ENCODE data around the gene IFT25. TPM values are rescaled to one million over a fixed set of nuclear protein-coding genes. Genes with fewer than 3 reads are reported as not detected.
A peak's percentile ranks its signal among the peaks of the same experiment; 100 is the strongest.

IFT25 gene
- polyA plus RNA-seq, 1 donor = 36.0 TPM

DNA sequence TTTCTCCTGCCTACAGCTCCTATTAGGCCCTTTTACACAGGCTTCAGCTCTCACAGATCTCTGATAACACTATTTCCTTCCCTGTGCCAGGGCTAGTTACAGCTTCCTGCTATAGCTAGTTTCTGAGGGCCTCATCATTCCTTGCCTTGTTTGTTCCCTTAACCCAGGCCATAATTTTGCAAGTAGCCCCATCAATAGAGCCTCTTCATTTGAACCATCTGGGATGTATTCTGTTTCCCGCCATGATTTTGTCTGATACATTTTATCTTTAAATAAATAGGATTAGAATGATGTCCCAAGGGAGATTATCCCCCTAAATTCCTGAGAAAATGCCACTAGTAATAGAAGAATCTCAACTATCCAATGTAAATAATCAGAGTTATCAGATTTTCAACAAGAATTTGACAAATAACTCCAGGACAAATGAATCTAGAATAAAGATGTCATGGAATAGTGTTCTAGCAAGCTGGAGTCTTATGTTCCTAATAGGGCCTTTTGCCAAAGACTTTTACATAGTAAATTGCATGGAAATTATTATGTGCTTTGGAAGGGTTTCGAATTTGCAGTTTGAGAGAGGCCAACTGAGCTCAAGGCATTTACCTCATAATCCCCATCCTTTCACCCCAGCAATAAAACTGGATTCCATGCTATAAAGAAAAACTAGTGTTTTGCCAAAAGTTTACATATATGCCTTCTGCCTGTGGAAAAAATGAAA, 16.1 kb downstream of the IFT25 start:
- WGBS (ENCODE audit: insufficient coverage, low lambda C conversion rate) = no CpG with 5 or more reads among the region's 2 CpGs

DNA sequence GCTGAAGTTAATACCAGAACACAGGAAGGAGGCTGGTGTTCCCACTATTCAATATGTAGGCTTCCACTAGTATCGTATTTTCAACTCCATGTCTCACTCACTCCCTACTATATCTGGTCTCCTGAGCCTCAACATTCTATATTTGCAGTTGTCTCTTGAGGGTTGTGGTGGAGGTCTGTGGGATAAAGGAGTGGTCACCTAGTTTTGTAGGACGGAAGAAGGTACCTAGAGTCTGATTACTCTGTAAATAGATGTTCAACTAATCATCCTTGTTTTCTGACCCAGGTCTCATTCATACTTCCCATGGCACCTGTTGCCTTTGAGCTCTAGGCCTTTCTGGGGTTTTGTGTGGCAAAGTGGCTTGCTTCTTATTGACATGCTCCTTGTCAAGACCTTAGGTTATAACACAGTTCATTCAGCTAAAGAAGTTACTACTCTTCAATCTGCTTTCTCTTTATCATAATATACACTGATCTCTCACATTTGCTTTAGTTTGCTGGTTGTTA, 18.1 kb downstream of the IFT25 start:
- no CpG with 5 or more reads among the region's 2 CpGs for WGBS (ENCODE audit: insufficient coverage, low lambda C conversion rate)
- H3K4me3 ChIP-seq (ENCODE audit: low read length) = no peak overlapping the region
- no peak overlapping the region for H3K27ac ChIP-seq (ENCODE audit: low read length)
- no peak for DNase-seq
- no peaks in the 10 kb centered on the region for H3K4me1 ChIP-seq (ENCODE audit: control insufficient read depth, insufficient read depth, low read length)
- peaks cover 6% of the 10 kb centered on the region for H3K9me3 ChIP-seq (ENCODE audit: control insufficient read depth, low read depth, low read length)
- no peaks in the 10 kb centered on the region for H3K27me3 ChIP-seq (ENCODE audit: control insufficient read depth, insufficient read depth, low read length)
- H3K36me3 ChIP-seq (ENCODE audit: control insufficient read depth, insufficient read depth, low read length) = peaks cover 23% of the 10 kb centered on the region

More for the DNA sequence above, 16.1 kb downstream of the IFT25 start:
- DNase-seq = no peak
- H3K9me3 ChIP-seq (ENCODE audit: control insufficient read depth, low read depth, low read length) = peaks cover 22% of the 10 kb centered on the region
- peaks cover 19% of the 10 kb centered on the region for H3K36me3 ChIP-seq (ENCODE audit: control insufficient read depth, insufficient read depth, low read length)
- H3K4me1 ChIP-seq (ENCODE audit: control insufficient read depth, insufficient read depth, low read length) = no peaks in the 10 kb centered on the region
- no peak overlapping the region for H3K4me3 ChIP-seq (ENCODE audit: low read length)
- no peaks in the 10 kb centered on the region for H3K27me3 ChIP-seq (ENCODE audit: control insufficient read depth, insufficient read depth, low read length)
- H3K27ac ChIP-seq (ENCODE audit: low read length) = no peak overlapping the region

DNA sequence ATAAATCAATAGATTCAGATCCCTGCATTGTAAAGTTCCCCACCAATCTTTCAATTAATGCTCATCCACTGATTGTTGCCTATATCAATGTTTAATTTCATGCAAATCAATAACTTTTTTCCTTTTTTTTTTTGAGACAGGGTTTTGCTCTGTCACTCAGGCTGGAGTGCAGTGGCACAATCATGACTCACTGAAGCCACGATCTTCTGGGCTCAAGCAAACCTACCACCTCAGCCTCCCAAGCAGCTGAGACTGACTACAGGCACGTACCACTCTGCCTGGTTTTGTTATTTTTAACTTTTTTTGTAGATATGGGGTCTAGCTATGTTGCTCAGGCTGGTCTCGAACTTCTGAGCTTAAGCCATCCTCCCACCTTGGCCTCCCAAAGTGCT, 25.8 kb downstream of the IFT25 start:
- no peaks in the 10 kb centered on the region for H3K4me1 ChIP-seq (ENCODE audit: control insufficient read depth, insufficient read depth, low read length)
- H3K27ac ChIP-seq (ENCODE audit: low read length) = no peak overlapping the region
- WGBS (ENCODE audit: insufficient coverage, low lambda C conversion rate) = 100% methylated on average over 1 of the region's 3 CpGs

DNA sequence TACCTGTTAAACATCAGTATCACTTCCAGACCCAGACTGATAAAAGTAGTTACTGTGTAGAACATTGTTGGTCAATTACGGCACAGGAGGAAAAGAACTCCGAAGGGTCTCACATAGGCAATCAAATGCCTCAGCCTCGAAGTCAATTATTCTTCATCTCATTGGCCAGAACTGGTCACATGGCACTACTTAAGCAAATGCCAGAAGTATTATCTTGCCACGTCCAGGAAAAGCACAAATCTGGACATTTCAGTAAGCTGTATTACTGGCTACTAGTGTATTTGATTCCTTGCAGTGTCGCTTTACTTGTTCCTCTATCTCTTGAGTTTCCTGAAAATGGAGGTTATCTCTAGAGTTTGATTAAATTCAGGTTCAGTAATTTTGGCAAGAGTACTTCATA, 27.2 kb downstream of the IFT25 start:
- Histone ChIP-seq H3K9me3 (ENCODE audit: control insufficient read depth, low read depth, low read length) (peaks cover 2% of the 10 kb centered on the region), H3K36me3 (ENCODE audit: control insufficient read depth, insufficient read depth, low read length) (peaks cover 12% of the 10 kb centered on the region), H3K4me3 (ENCODE audit: low read length) (no peak overlapping the region), H3K27me3 (ENCODE audit: control insufficient read depth, insufficient read depth, low read length) (no peaks in the 10 kb centered on the region), H3K27ac (ENCODE audit: low read length) (no peak overlapping the region), H3K4me1 (ENCODE audit: control insufficient read depth, insufficient read depth, low read length) (no peaks in the 10 kb centered on the region)
- WGBS (ENCODE audit: insufficient coverage, low lambda C conversion rate) = no CpG with 5 or more reads among the region's 5 CpGs
- no peak for DNase-seq

More for the DNA sequence above, 25.8 kb downstream of the IFT25 start:
- Histone ChIP-seq H3K36me3 (ENCODE audit: control insufficient read depth, insufficient read depth, low read length) (peaks cover 12% of the 10 kb centered on the region), H3K27me3 (ENCODE audit: control insufficient read depth, insufficient read depth, low read length) (no peaks in the 10 kb centered on the region), H3K4me3 (ENCODE audit: low read length) (no peak overlapping the region), H3K9me3 (ENCODE audit: control insufficient read depth, low read depth, low read length) (peaks cover 2% of the 10 kb centered on the region)
- DNase-seq = no peak

DNA sequence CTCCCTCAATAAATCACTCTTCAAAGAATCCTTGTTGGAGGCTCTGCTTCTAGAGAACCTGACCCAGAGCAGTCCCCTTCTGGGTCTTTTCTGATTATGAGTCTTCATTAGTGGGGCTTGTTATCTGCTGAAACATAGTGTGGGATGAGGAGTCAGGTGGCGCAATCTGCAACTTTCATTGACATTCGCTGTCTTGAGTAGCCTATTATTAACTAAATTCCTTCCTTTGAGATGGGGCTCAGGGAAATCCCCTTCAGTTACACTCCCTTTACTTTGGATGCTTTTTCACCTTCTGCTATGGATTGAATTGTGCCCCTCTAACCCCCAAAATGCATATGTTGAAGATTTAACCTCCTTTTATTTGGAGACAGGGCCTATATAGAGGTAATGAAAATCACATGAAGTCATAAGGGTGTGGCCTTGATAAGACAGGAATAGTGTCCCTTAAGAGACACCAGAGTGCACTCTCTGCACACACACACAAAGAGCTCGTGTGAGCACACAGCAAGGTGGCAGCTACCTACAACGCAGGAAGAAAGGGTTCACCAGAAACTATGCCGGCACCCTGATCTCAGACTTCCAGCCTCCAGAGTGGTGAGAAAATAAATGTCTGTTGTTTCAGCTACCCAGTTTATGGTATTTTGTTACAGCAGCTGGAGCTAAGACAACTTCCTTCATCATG, 32.0 kb downstream of the IFT25 start:
- Histone ChIP-seq H3K36me3 (ENCODE audit: control insufficient read depth, insufficient read depth, low read length) (no peaks in the 10 kb centered on the region), H3K27ac (ENCODE audit: low read length) (no peak overlapping the region), H3K27me3 (ENCODE audit: control insufficient read depth, insufficient read depth, low read length) (no peaks in the 10 kb centered on the region), H3K4me3 (ENCODE audit: low read length) (no peak overlapping the region), H3K4me1 (ENCODE audit: control insufficient read depth, insufficient read depth, low read length) (peaks cover 14% of the 10 kb centered on the region), H3K9me3 (ENCODE audit: control insufficient read depth, low read depth, low read length) (no peaks in the 10 kb centered on the region)
- DNase-seq = peak in 1 of 2 donors; percentile 61
- no CpG with 5 or more reads among the region's 5 CpGs for WGBS (ENCODE audit: insufficient coverage, low lambda C conversion rate)

DNA sequence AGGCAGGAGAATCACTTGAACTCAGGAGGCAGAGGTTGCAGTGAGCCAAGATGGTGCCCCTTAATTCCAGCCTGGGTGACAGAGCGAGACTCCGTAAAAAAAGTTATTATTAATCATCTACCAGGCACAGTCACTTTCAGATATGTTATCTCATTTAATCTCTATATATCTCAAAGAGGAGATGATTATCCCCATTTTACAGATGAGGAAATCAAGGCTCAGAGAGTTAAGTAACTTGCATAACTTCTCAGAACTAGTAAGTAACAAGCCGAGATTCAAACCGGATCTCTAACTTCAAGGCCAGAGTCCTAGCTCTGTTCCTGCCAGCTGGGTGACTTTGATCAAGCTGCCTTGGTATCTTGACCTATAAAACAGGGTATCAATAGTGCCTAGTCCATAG, 34.1 kb downstream of the IFT25 start:
- Histone ChIP-seq H3K9me3 (ENCODE audit: control insufficient read depth, low read depth, low read length) (no peaks in the 10 kb centered on the region), H3K27me3 (ENCODE audit: control insufficient read depth, insufficient read depth, low read length) (no peaks in the 10 kb centered on the region), H3K4me3 (ENCODE audit: low read length) (no peak overlapping the region), H3K27ac (ENCODE audit: low read length) (no peak overlapping the region), H3K4me1 (ENCODE audit: control insufficient read depth, insufficient read depth, low read length) (peaks cover 14% of the 10 kb centered on the region), H3K36me3 (ENCODE audit: control insufficient read depth, insufficient read depth, low read length) (no peaks in the 10 kb centered on the region)
- no CpG with 5 or more reads among the region's 4 CpGs for WGBS (ENCODE audit: insufficient coverage, low lambda C conversion rate)
- no peak for DNase-seq

DNA sequence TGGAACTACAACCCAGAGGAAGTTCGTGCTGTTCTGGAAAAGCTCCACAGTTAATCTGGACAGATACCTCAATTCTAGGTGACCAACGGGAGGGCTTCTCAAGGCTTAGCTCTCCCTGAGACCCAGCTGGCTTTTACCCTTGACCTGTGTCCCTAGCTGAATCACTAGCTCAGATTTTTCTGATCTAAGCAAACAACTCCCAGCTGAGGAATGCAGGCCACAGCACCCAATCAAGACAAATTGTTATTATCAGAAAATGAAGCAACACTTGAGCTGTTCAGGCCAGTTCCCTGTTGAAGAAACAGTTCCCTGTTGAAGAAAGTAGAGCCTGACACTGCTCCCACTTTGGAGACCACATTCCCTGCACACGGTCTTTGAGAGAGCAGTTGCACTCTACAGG, 35.6 kb downstream of the IFT25 start:
- Histone ChIP-seq H3K27ac (ENCODE audit: low read length) (peak overlapping the region; percentile 65), H3K36me3 (ENCODE audit: control insufficient read depth, insufficient read depth, low read length) (no peaks in the 10 kb centered on the region), H3K4me1 (ENCODE audit: control insufficient read depth, insufficient read depth, low read length) (peaks cover 14% of the 10 kb centered on the region), H3K4me3 (ENCODE audit: low read length) (no peak overlapping the region), H3K27me3 (ENCODE audit: control insufficient read depth, insufficient read depth, low read length) (no peaks in the 10 kb centered on the region), H3K9me3 (ENCODE audit: control insufficient read depth, low read depth, low read length) (no peaks in the 10 kb centered on the region)
- WGBS (ENCODE audit: insufficient coverage, low lambda C conversion rate) = no CpG with 5 or more reads among the region's 3 CpGs
- DNase-seq = peak; percentile 49 to 65

DNA sequence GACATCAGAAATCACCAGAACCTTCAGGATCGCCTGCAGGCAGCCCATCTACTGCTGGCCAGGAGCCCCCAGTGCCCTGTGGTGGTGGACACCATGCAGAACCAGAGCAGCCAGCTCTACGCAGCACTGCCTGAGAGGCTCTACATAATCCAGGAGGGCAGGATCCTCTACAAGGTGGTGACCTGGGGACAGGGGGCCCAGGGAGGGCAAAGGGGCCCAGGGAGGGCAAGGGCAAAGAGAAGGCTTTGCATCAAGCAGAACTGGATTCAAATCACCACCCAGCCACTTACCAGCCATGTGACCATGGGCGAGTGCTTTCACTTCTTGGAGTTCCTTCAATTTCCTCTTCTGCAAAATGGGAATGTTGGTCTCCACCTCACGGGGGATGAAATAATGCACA, 39.4 kb downstream of the IFT25 start:
- no peak for DNase-seq
- WGBS (ENCODE audit: insufficient coverage, low lambda C conversion rate) = no CpG with 5 or more reads among the region's 4 CpGs
- H3K27ac ChIP-seq (ENCODE audit: low read length) = no peak overlapping the region
- H3K4me3 ChIP-seq (ENCODE audit: low read length) = no peak overlapping the region
- no peaks in the 10 kb centered on the region for H3K9me3 ChIP-seq (ENCODE audit: control insufficient read depth, low read depth, low read length)
- H3K4me1 ChIP-seq (ENCODE audit: control insufficient read depth, insufficient read depth, low read length) = peaks cover 14% of the 10 kb centered on the region
- no peaks in the 10 kb centered on the region for H3K27me3 ChIP-seq (ENCODE audit: control insufficient read depth, insufficient read depth, low read length)
- H3K36me3 ChIP-seq (ENCODE audit: control insufficient read depth, insufficient read depth, low read length) = no peaks in the 10 kb centered on the region

DNA sequence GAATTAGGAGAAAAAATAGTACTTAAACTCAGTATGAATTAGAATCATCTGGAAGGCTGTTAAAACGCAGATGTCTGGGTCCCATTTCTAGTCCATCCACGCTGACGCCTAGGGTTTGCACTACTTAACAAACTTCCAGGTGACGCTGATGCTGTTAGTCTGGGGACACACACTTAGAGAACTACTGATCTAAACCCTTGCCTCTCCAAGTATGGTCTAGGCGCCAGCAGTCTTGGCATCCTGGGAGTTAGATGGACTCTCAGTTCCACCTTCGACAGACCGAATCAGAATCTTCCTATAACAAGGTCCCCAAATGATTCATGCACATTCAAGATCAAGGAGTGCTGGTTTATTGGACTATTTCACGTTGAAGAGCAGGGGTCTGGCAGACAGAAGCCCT, 40.0 kb downstream of the IFT25 start:
- no CpG with 5 or more reads among the region's 8 CpGs for WGBS (ENCODE audit: insufficient coverage, low lambda C conversion rate)
- no peaks in the 10 kb centered on the region for H3K27me3 ChIP-seq (ENCODE audit: control insufficient read depth, insufficient read depth, low read length)
- H3K27ac ChIP-seq (ENCODE audit: low read length) = no peak overlapping the region
- H3K36me3 ChIP-seq (ENCODE audit: control insufficient read depth, insufficient read depth, low read length) = no peaks in the 10 kb centered on the region
- DNase-seq = no peak
- H3K4me3 ChIP-seq (ENCODE audit: low read length) = no peak overlapping the region
- no peaks in the 10 kb centered on the region for H3K9me3 ChIP-seq (ENCODE audit: control insufficient read depth, low read depth, low read length)
- H3K4me1 ChIP-seq (ENCODE audit: control insufficient read depth, insufficient read depth, low read length) = peaks cover 13% of the 10 kb centered on the region

DNA sequence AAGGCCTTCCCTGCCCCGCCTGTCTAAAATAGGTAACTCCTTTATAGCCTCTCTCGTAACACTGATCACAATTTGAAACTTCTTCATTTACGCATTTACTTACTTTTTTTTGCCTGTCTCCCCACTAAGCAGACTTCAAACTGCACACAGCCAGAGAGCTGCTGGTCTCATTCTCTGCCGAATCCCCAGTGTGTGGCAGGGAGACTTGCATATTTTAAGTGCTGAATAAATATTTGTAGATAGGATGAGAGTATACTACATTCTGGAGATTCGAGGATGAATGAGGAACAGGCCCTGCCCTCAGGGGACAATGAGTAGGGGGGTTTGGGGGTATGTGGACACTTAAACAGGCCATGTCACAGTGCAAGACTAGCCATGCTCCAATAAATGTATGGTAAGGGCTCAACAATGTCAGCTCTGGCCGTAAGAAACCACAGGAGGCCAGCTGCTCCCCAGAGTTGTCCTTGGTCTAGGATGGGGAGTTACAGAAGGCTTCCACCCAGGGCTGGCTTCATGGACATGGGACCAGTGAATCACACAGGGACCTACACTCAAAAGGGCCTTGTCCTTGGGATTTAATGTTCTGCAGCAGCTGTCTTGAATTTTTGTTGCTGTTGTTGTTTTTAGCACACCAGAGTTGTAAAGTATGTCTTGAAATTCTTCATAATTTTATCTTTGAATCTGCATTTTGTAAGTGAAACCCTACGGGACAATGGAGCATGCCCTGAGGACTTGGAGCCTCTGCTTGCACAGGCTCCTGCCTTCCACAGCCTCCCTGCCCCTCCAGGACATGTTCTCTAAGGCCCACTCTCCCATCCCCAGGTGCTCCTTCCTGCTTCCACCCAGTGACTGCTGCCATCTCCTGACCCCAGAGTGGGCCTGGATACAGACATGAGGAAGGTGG, 43.0 kb downstream of the IFT25 start:
- no peak for DNase-seq
- no peaks in the 10 kb centered on the region for H3K36me3 ChIP-seq (ENCODE audit: control insufficient read depth, insufficient read depth, low read length)
- H3K9me3 ChIP-seq (ENCODE audit: control insufficient read depth, low read depth, low read length) = no peaks in the 10 kb centered on the region
- 92% methylated on average over 2 of the region's 7 CpGs for WGBS (ENCODE audit: insufficient coverage, low lambda C conversion rate)
- H3K4me1 ChIP-seq (ENCODE audit: control insufficient read depth, insufficient read depth, low read length) = peaks cover 8% of the 10 kb centered on the region
- no peak overlapping the region for H3K4me3 ChIP-seq (ENCODE audit: low read length)
- no peaks in the 10 kb centered on the region for H3K27me3 ChIP-seq (ENCODE audit: control insufficient read depth, insufficient read depth, low read length)
- H3K27ac ChIP-seq (ENCODE audit: low read length) = no peak overlapping the region
